ENCODE results near the gene NDUFAB1.

GRCh38 chr16:23575834-23576233, 20.3 kb downstream of the NDUFAB1 start:
- TF ChIP-seq, protein P1, sequence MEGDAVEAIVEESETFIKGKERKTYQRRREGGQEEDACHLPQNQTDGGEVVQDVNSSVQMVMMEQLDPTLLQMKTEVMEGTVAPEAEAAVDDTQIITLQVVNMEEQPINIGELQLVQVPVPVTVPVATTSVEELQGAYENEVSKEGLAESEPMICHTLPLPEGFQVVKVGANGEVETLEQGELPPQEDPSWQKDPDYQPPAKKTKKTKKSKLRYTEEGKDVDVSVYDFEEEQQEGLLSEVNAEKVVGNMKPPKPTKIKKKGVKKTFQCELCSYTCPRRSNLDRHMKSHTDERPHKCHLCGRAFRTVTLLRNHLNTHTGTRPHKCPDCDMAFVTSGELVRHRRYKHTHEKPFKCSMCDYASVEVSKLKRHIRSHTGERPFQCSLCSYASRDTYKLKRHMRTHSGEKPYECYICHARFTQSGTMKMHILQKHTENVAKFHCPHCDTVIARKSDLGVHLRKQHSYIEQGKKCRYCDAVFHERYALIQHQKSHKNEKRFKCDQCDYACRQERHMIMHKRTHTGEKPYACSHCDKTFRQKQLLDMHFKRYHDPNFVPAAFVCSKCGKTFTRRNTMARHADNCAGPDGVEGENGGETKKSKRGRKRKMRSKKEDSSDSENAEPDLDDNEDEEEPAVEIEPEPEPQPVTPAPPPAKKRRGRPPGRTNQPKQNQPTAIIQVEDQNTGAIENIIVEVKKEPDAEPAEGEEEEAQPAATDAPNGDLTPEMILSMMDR (IDR thresholded peaks at IDR 0.05): no peak
- no peak for TF ChIP-seq POLR2AphosphoS5 (IDR thresholded peaks at IDR 0.05)
- no peak for TF ChIP-seq POLR2A (IDR thresholded peaks at IDR 0.05)

Measured in upper lobe of left lung (tissue), 4 donors.